ENCODE measurements around the gene JAZF1. TPM values are rescaled to one million over a fixed set of nuclear protein-coding genes. Genes with fewer than 3 reads are reported as not detected.
A peak's percentile ranks its signal among the peaks of the same experiment; 100 is the strongest.

The JAZF1 gene
- total and polyA plus RNA-seq, 2 of the 8 experiments (the other 6 are each of a cell fraction or from before 2014, with no cell fraction given): 2.6 to 21.8 TPM

- Histone ChIP-seq H3K4me3 (ENCODE audit: extremely low read depth in 1 of 4, insufficient read depth in 2 of 4, low read depth in 3 of 4, low read length in 4 of 4) (no peak overlapping the region; a peak in 1 of 8 replicates), H3K4ac (replicated peaks; ENCODE audit: insufficient read length, low read depth, low read length) (no peak overlapping the region), H3K79me2 (ENCODE audit: control insufficient read depth in 1 of 2, insufficient read depth in 2 of 2, low read length in 2 of 2) (no peaks in the 10 kb centered on the region), H4K8ac (ENCODE audit: extremely low read depth, insufficient read depth, low read length) (no peak overlapping the region), H3K79me1 (ENCODE audit: low read depth, low read length) (no peaks in the 10 kb centered on the region; the same call in 1 of the 2 replicates), H2AK5ac (ENCODE audit: low read depth, low read length) (peak overlapping the region; percentile 30; the same call in 1 of the 2 replicates), H2BK5ac (ENCODE audit: low read depth, low read length) (peak overlapping the region; percentile 46), H3K4me2 (ENCODE audit: insufficient read depth in 1 of 2, low read depth in 2 of 2, low read length in 2 of 2) (peak overlapping the region; percentile 19 to 46), H3K9me3 (ENCODE audit: insufficient read depth in 2 of 2, low read depth in 1 of 2, low read length in 1 of 2) (no peaks in the 10 kb centered on the region), H3K4me1 (replicated peaks in 1 of 4; ENCODE audit: control insufficient read depth in 3 of 4, insufficient read depth in 4 of 4, low read length in 3 of 4) (peaks cover 3 to 10% (median 8%) of the 10 kb centered on the region in 4 experiments), H2BK20ac (ENCODE audit: low read length) (peak overlapping the region; percentile 76; the same call in 1 of the 2 replicates), H3K23me2 (ENCODE audit: low read depth, low read length) (no peaks in the 10 kb centered on the region), H2AFZ (ENCODE audit: low read length) (no peak overlapping the region), H4K5ac (ENCODE audit: insufficient read length, low read depth, low read length) (no peak overlapping the region), H2BK12ac (ENCODE audit: low read depth, low read length) (0 out of 2 replicates have a peak overlapping the region, but pooled peaks have one; percentile 44), H3K36me3 (ENCODE audit: control insufficient read depth in 2 of 4, insufficient read depth in 4 of 4, low read length in 3 of 4) (no peaks in the 10 kb centered on the region), H3K18ac (ENCODE audit: extremely low read depth, low read length) (peak overlapping the region; percentile 63; the same call in 1 of the 2 replicates), H3K27ac (ENCODE audit: low read depth, low read length) (no peak overlapping the region), H2BK15ac (ENCODE audit: low read length) (peak overlapping the region; percentile 6; the same call in 1 of the 2 replicates), H3K14ac (ENCODE audit: insufficient read length) (no peak overlapping the region), H4K91ac (replicated peaks; ENCODE audit: insufficient read length, low read length) (no peak overlapping the region), H4K20me1 (replicated peaks in 1 of 2; ENCODE audit: control insufficient read depth in 1 of 2, insufficient read depth in 2 of 2, low read length in 2 of 2) (no peaks in the 10 kb centered on the region), H2BK120ac (replicated peaks; ENCODE audit: low read depth, low read length) (no peak overlapping the region), H3K9ac (replicated peaks in 1 of 4; ENCODE audit: extremely low read depth in 1 of 4, low read depth in 3 of 4, low read length in 3 of 4) (no peak overlapping the region), H3K23ac (ENCODE audit: insufficient read length) (no peak overlapping the region), H3K56ac (replicated peaks; ENCODE audit: insufficient read length, low read depth, low read length) (no peak overlapping the region), H3K27me3 (replicated peaks in 1 of 4; ENCODE audit: control insufficient read depth in 3 of 4, extremely low read depth in 1 of 4, insufficient read depth in 3 of 4, low read length in 3 of 4) (no peaks in the 10 kb centered on the region)
- TF ChIP-seq RAD21 (IDR thresholded peaks at IDR 0.05 in 1 of 2, conservative IDR thresholded peaks at IDR 0.05 in 1 of 2; ENCODE audit: low read depth in 2 of 2, low read length in 2 of 2) (peak in 1 of 2 experiments; percentile 11; a peak in 1 of 4 replicates), CREB1 (IDR thresholded peaks at IDR 0.05) (no peak)
- DNase-seq (ENCODE audit: low read depth in 1 of 2, low spot score in 2 of 2): no peak
- ChIA-PET CTCF (ENCODE audit: partially characterized antibody) (interaction anchor here (0.5 to 2.5 kb wide), 7 partner anchors 10 to 55 kb away, joined by 3 to 12 read pairs (median 4); no protein-coding TSS in a partner anchor), POLR2A (ENCODE audit: partially characterized antibody) (interaction anchor here (0.6 to 1.5 kb wide), 2 partner anchors 9 to 77 kb away, joined by 3 to 5 read pairs; no protein-coding TSS in a partner anchor)
- 66% methylated on average over 10 of the region's 10 CpGs; no CpG with 5 or more reads in 1 of the 2 experiments for WGBS, 2 experiments (ENCODE audit: extremely low coverage in 1 of 2, insufficient coverage in 1 of 2, insufficient read length in 1 of 2, insufficient replicate concordance in 2 of 2, low coverage in 1 of 2, low lambda C conversion rate in 2 of 2, missing lambda C conversion rate in 1 of 2)
- peak; percentile 80 for FAIRE-seq
Measured at GRCh38 chr7:27897441-27897847, 283.2 kb downstream of the JAZF1 start.

Measured in H1 (cell line).